H9 (cell line): ENCODE results near the gene MRPS23. TPM values are rescaled to one million over a fixed set of nuclear protein-coding genes. Genes with fewer than 3 reads are reported as not detected.

Experiments used
- DNase-seq: peaks from one replicate; pipeline ENCODE4 v3.0.0-alpha.2; 2017
- H2AFZ ChIP-seq: one replicate; pipeline ENCODE4 v1.6.1; 2013; ENCODE audit warnings: mild to moderate bottlenecking, low read length, control low read depth, moderate library complexity
- H2AK5ac ChIP-seq: 2 replicates; pipeline ENCODE4 v1.6.1; 2013; ENCODE audit warnings: low read length, control low read depth, mixed read lengths; ENCODE audit not compliant: insufficient read length
- H2BK120ac ChIP-seq: one replicate; pipeline ENCODE4 v1.6.1; 2013; ENCODE audit warnings: low read depth, mild to moderate bottlenecking, low read length, control low read depth, inconsistent platforms; ENCODE audit not compliant: poor library complexity, severe bottlenecking
- H2BK12ac ChIP-seq: 2 replicates; pipeline ENCODE4 v1.6.1; 2013; ENCODE audit warnings: low read length, control low read depth, mixed read lengths, low read depth; ENCODE audit not compliant: insufficient read length
- H2BK15ac ChIP-seq: 2 replicates; pipeline ENCODE4 v1.6.1; 2013; ENCODE audit warnings: low read depth, low read length, control low read depth
- H2BK20ac ChIP-seq: one replicate; pipeline ENCODE4 v1.6.1; 2013; ENCODE audit warnings: low read depth, mild to moderate bottlenecking, low read length, control low read depth, inconsistent platforms; ENCODE audit not compliant: poor library complexity, severe bottlenecking
- H2BK5ac ChIP-seq: 2 replicates; pipeline ENCODE4 v1.6.1; 2013; ENCODE audit warnings: low read length, control low read depth, mixed read lengths; ENCODE audit not compliant: insufficient read length
- H3K14ac ChIP-seq: 2 replicates; pipeline ENCODE4 v1.6.1; 2013; ENCODE audit warnings: low read length, control low read depth; ENCODE audit not compliant: insufficient read depth
- H3K18ac ChIP-seq: 2 replicates; pipeline ENCODE4 v1.6.1; 2013; ENCODE audit warnings: low read depth, mild to moderate bottlenecking, mixed read lengths, low read length, control low read depth; ENCODE audit not compliant: insufficient read length
- H3K23ac ChIP-seq: 2 replicates; pipeline ENCODE4 v1.6.1; 2013; ENCODE audit warnings: low read length, control low read depth, mixed read lengths, low read depth; ENCODE audit not compliant: insufficient read length
- H3K23me2 ChIP-seq: 2 replicates; pipeline ENCODE4 v1.6.1; 2013; ENCODE audit warnings: low read depth, mild to moderate bottlenecking, mixed read lengths, low read length, control low read depth; ENCODE audit not compliant: insufficient read length, poor library complexity, severe bottlenecking
- H3K27ac ChIP-seq: 2 replicates; pipeline ENCODE4 v1.5.1; 2013; ENCODE audit warnings: low read length, control low read depth, mixed read lengths, low read depth; ENCODE audit not compliant: insufficient read length
- H3K27me3 ChIP-seq: 2 replicates; pipeline ENCODE4 v1.6.1; 2013; ENCODE audit warnings: low read length, control low read depth, inconsistent platforms; ENCODE audit not compliant: insufficient read depth
- H3K4ac ChIP-seq: 2 replicates; pipeline ENCODE4 v1.6.1; 2013; ENCODE audit warnings: low read depth, mild to moderate bottlenecking, control low read depth, inconsistent platforms, low read length, moderate library complexity
- H3K4me1 ChIP-seq: 2 replicates; pipeline ENCODE4 v1.6.1; 2013; ENCODE audit warnings: low read length, control low read depth, inconsistent platforms; ENCODE audit not compliant: insufficient read depth
- H3K4me2 ChIP-seq: 2 replicates; pipeline ENCODE4 v1.6.1; 2013; ENCODE audit warnings: low read length, control low read depth, mixed read lengths; ENCODE audit not compliant: insufficient read length, insufficient read depth
- H3K56ac ChIP-seq: 2 replicates; pipeline ENCODE4 v1.6.1; 2013; ENCODE audit warnings: low read depth, mild to moderate bottlenecking, mixed read lengths, low read length, control low read depth; ENCODE audit not compliant: insufficient read length
- H3K79me1 ChIP-seq: 2 replicates; pipeline ENCODE4 v1.6.1; 2013; ENCODE audit warnings: low read depth, mild to moderate bottlenecking, moderate library complexity, low read length, control low read depth, inconsistent platforms; ENCODE audit not compliant: insufficient read depth, poor library complexity, severe bottlenecking
- H3K79me2 ChIP-seq: 2 replicates; pipeline ENCODE4 v1.6.1; 2013; ENCODE audit warnings: low read length, control low read depth, inconsistent platforms; ENCODE audit not compliant: insufficient read depth
- H3K9ac ChIP-seq: 2 replicates; pipeline ENCODE4 v1.6.1; 2013; ENCODE audit warnings: low read length, control low read depth, mixed read lengths; ENCODE audit not compliant: insufficient read length; ENCODE audit errors: extremely low read depth
- H3K9me3 ChIP-seq: one replicate; pipeline ENCODE4 v1.6.1; 2013; ENCODE audit warnings: low read depth, low read length, inconsistent platforms; ENCODE audit not compliant: control insufficient read depth
- H3T11ph ChIP-seq: one replicate; pipeline ENCODE4 v1.6.1; 2013; ENCODE audit warnings: mild to moderate bottlenecking, low read length, control low read depth, inconsistent platforms
- H4K20me1 ChIP-seq: one replicate; pipeline ENCODE4 v1.6.1; 2013; ENCODE audit not compliant: control insufficient read depth, insufficient read length, insufficient read depth
- H4K5ac ChIP-seq: 2 replicates; pipeline ENCODE4 v1.6.1; 2013; ENCODE audit warnings: low read depth, mild to moderate bottlenecking, mixed read lengths, low read length, control low read depth; ENCODE audit not compliant: insufficient read length
- H4K8ac ChIP-seq: replicated peaks from 2 replicates; pipeline ENCODE4 v1.6.1; 2013; ENCODE audit warnings: low read length, control low read depth, mixed read lengths, low read depth; ENCODE audit not compliant: insufficient read length
- H4K91ac ChIP-seq: 2 replicates; pipeline ENCODE4 v1.6.1; 2013; ENCODE audit warnings: low read depth, mild to moderate bottlenecking, moderate library complexity, mixed read lengths, low read length, control low read depth; ENCODE audit not compliant: insufficient read length
- H3K27ac Mint-ChIP-seq, 3 experiments: 2 replicates in 2 of 3; 3 replicates in 1 of 3; pipeline ENCODE4 v1.8.0; 2020 to 2021; ENCODE audit warnings: mixed read lengths in 3 of 3, mild to moderate bottlenecking in 1 of 3, moderate library complexity in 1 of 3
- H3K27me3 Mint-ChIP-seq: 2 replicates; pipeline ENCODE4 v1.8.0; 2021; ENCODE audit warnings: low read depth, mild to moderate bottlenecking, moderate library complexity, mixed read lengths
- H3K36me3 Mint-ChIP-seq, 3 experiments: 2 replicates in 2 of 3; 3 replicates in 1 of 3; pipeline ENCODE4 v1.8.0; 2020 to 2021; ENCODE audit warnings: low read depth in 3 of 3, mixed read lengths in 3 of 3; ENCODE audit not compliant: insufficient read depth in 1 of 3
- H3K4me1 Mint-ChIP-seq, 2 experiments: 2 replicates each; pipeline ENCODE4 v1.8.0; 2020; ENCODE audit warnings: mixed read lengths in 2 of 2
- H3K4me3 Mint-ChIP-seq, 2 experiments: 2 replicates in 1 of 2; 3 replicates in 1 of 2; pipeline ENCODE4 v1.8.0; 2020 to 2021; ENCODE audit warnings: mild to moderate bottlenecking in 2 of 2, mixed read lengths in 2 of 2, moderate library complexity in 1 of 2
- H3K9me3 Mint-ChIP-seq, 2 experiments: 2 replicates in 1 of 2; 3 replicates in 1 of 2; pipeline ENCODE4 v1.8.0; 2020; ENCODE audit warnings: mild to moderate bottlenecking in 2 of 2, mixed read lengths in 2 of 2, moderate library complexity in 1 of 2
- WGBS: extraction: QIAGEN DNeasy Blood & Tissue Kit; methylation state at CpG from one replicate; pipeline ENCODE4 v1.1.7; 2013; ENCODE audit warnings: missing lambda C conversion rate, low lambda C conversion rate, mixed read lengths; ENCODE audit not compliant: insufficient read length; ENCODE audit errors: extremely low coverage; 5-methylcytosine and 5-hydroxymethylcytosine counted together
- total RNA-seq: library from RNA; stranded (reverse); gene quantifications from 2 replicates; pipeline ENCODE4 v1.2.1, GENCODE V29; 2021
- TF ChIP-seq, protein P1 (sequence below): fragments of 200-600 bp; sonication (generic); conservative IDR thresholded peaks from 3 replicates; pipeline ENCODE4 v1.8.0; 2021; ENCODE audit warnings: antibody characterized with exemption, mild to moderate bottlenecking

Gene MRPS23
- total RNA-seq, 1 experiment from 2014 or later: 62.0 TPM

DNA sequence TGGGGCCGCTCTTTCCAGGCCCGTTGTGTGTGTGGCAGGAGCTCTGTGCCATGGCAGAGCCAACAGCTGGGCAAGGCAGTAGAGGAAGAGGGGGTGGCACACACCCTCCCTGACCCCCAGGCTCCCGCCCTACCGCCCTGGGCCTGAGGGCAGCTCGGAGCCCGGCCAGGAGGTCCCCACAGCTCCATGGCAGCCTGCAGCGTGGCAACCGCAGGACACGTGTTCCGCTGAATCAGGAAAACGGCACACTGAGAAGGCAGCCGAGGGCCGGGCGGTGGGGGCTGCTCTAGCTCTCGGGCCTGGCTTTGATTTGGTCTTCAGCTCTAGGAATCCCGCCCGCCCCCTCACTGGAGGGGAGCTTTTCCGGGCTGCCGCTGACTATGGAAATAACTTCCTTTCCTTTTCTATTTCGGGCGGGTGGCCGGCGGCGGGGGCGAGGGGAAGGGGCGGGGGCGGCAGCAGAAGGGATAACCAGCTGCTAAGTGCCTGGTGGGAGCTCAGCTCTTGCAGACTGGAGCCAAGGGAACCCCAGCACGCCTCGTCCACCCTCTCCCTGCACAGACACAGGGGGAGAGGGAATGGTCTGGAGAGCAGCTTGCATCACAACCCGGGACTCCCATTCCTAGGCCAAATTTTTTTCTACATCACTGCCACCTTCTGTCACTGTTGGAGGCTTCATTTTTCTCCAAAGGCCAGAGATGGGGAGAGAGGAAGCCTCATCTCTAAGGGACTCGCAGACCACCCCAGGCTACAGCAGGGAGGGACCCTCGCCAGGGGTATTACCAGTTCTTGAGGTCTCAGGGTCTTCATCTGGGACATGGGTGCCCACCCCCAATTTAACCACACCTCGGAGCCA, 24.8 kb upstream of the MRPS23 start:
- Mint-ChIP-seq H3K36me3 (peaks cover 2 to 12% (median 9%) of the 10 kb centered on the region in 3 experiments; a peak in 2 of 7 replicates), H3K9me3 (no peaks in the 10 kb centered on the region), H3K4me1 (peaks cover 55 to 63% of the 10 kb centered on the region in 2 experiments), H3K4me3 (peak overlapping the region; percentile 33 to 68), H3K27me3 (peaks cover 74% of the 10 kb centered on the region), H3K27ac (peak overlapping the region; percentile 65 to 95 (median 70); a peak in 5 of 7 replicates)
- Histone ChIP-seq H2BK120ac (no peak overlapping the region), H2BK20ac (no peak overlapping the region), H3K79me2 (no peaks in the 10 kb centered on the region), H2BK12ac (no peak overlapping the region), H4K5ac (no peak overlapping the region), H3K27me3 (no peaks in the 10 kb centered on the region; the same call in 1 of the 2 replicates), H3K14ac (peak overlapping the region; percentile 79), H2AK5ac (no peak overlapping the region), H3K18ac (peak overlapping the region; percentile 74), H3K23ac (no peak overlapping the region), H3K4ac (no peak overlapping the region; the same call in 1 of the 2 replicates), H4K8ac (no peak overlapping the region), H3K23me2 (peaks cover 3% of the 10 kb centered on the region), H4K20me1 (peaks cover 4% of the 10 kb centered on the region), H3K79me1 (no peaks in the 10 kb centered on the region), H3K27ac (peak overlapping the region; percentile 3), H3K56ac (no peak overlapping the region), H2BK15ac (no peak overlapping the region), H3T11ph (no peak overlapping the region), H3K9ac (no peak overlapping the region), H3K4me2 (peak overlapping the region; percentile 4), H2BK5ac (no peak overlapping the region), H4K91ac (peak overlapping the region; percentile 28), H3K4me1 (peaks cover 29% of the 10 kb centered on the region), H2AFZ (no peak overlapping the region), H3K9me3 (no peaks in the 10 kb centered on the region)
- peak; percentile 97 for DNase-seq
- TF ChIP-seq, protein P1, sequence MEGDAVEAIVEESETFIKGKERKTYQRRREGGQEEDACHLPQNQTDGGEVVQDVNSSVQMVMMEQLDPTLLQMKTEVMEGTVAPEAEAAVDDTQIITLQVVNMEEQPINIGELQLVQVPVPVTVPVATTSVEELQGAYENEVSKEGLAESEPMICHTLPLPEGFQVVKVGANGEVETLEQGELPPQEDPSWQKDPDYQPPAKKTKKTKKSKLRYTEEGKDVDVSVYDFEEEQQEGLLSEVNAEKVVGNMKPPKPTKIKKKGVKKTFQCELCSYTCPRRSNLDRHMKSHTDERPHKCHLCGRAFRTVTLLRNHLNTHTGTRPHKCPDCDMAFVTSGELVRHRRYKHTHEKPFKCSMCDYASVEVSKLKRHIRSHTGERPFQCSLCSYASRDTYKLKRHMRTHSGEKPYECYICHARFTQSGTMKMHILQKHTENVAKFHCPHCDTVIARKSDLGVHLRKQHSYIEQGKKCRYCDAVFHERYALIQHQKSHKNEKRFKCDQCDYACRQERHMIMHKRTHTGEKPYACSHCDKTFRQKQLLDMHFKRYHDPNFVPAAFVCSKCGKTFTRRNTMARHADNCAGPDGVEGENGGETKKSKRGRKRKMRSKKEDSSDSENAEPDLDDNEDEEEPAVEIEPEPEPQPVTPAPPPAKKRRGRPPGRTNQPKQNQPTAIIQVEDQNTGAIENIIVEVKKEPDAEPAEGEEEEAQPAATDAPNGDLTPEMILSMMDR: no peak
- WGBS: no CpG with 5 or more reads among the region's 33 CpGs
